H9 (cell line): ENCODE data around the gene QPRT. TPM values are rescaled to one million over a fixed set of nuclear protein-coding genes. Genes with fewer than 3 reads are reported as not detected.

Source experiments
- DNase-seq: peaks from one replicate; pipeline ENCODE4 v3.0.0-alpha.2; 2017
- H2AFZ ChIP-seq: one replicate; pipeline ENCODE4 v1.6.1; 2013; ENCODE audit warnings: mild to moderate bottlenecking, low read length, control low read depth, moderate library complexity
- H2AK5ac ChIP-seq: 2 replicates; pipeline ENCODE4 v1.6.1; 2013; ENCODE audit warnings: low read length, control low read depth, mixed read lengths; ENCODE audit not compliant: insufficient read length
- H2BK120ac ChIP-seq: one replicate; pipeline ENCODE4 v1.6.1; 2013; ENCODE audit warnings: low read depth, mild to moderate bottlenecking, low read length, control low read depth, inconsistent platforms; ENCODE audit not compliant: poor library complexity, severe bottlenecking
- H2BK12ac ChIP-seq: 2 replicates; pipeline ENCODE4 v1.6.1; 2013; ENCODE audit warnings: low read length, control low read depth, mixed read lengths, low read depth; ENCODE audit not compliant: insufficient read length
- H2BK15ac ChIP-seq: 2 replicates; pipeline ENCODE4 v1.6.1; 2013; ENCODE audit warnings: low read depth, low read length, control low read depth
- H2BK20ac ChIP-seq: one replicate; pipeline ENCODE4 v1.6.1; 2013; ENCODE audit warnings: low read depth, mild to moderate bottlenecking, low read length, control low read depth, inconsistent platforms; ENCODE audit not compliant: poor library complexity, severe bottlenecking
- H2BK5ac ChIP-seq: 2 replicates; pipeline ENCODE4 v1.6.1; 2013; ENCODE audit warnings: low read length, control low read depth, mixed read lengths; ENCODE audit not compliant: insufficient read length
- H3K14ac ChIP-seq: 2 replicates; pipeline ENCODE4 v1.6.1; 2013; ENCODE audit warnings: low read length, control low read depth; ENCODE audit not compliant: insufficient read depth
- H3K18ac ChIP-seq: 2 replicates; pipeline ENCODE4 v1.6.1; 2013; ENCODE audit warnings: low read depth, mild to moderate bottlenecking, mixed read lengths, low read length, control low read depth; ENCODE audit not compliant: insufficient read length
- H3K23ac ChIP-seq: 2 replicates; pipeline ENCODE4 v1.6.1; 2013; ENCODE audit warnings: low read length, control low read depth, mixed read lengths, low read depth; ENCODE audit not compliant: insufficient read length
- H3K23me2 ChIP-seq: 2 replicates; pipeline ENCODE4 v1.6.1; 2013; ENCODE audit warnings: low read depth, mild to moderate bottlenecking, mixed read lengths, low read length, control low read depth; ENCODE audit not compliant: insufficient read length, poor library complexity, severe bottlenecking
- H3K27ac ChIP-seq: 2 replicates; pipeline ENCODE4 v1.5.1; 2013; ENCODE audit warnings: low read length, control low read depth, mixed read lengths, low read depth; ENCODE audit not compliant: insufficient read length
- H3K27me3 ChIP-seq: 2 replicates; pipeline ENCODE4 v1.6.1; 2013; ENCODE audit warnings: low read length, control low read depth, inconsistent platforms; ENCODE audit not compliant: insufficient read depth
- H3K4ac ChIP-seq: 2 replicates; pipeline ENCODE4 v1.6.1; 2013; ENCODE audit warnings: low read depth, mild to moderate bottlenecking, control low read depth, inconsistent platforms, low read length, moderate library complexity
- H3K4me1 ChIP-seq: 2 replicates; pipeline ENCODE4 v1.6.1; 2013; ENCODE audit warnings: low read length, control low read depth, inconsistent platforms; ENCODE audit not compliant: insufficient read depth
- H3K4me2 ChIP-seq: 2 replicates; pipeline ENCODE4 v1.6.1; 2013; ENCODE audit warnings: low read length, control low read depth, mixed read lengths; ENCODE audit not compliant: insufficient read length, insufficient read depth
- H3K56ac ChIP-seq: 2 replicates; pipeline ENCODE4 v1.6.1; 2013; ENCODE audit warnings: low read depth, mild to moderate bottlenecking, mixed read lengths, low read length, control low read depth; ENCODE audit not compliant: insufficient read length
- H3K79me1 ChIP-seq: 2 replicates; pipeline ENCODE4 v1.6.1; 2013; ENCODE audit warnings: low read depth, mild to moderate bottlenecking, moderate library complexity, low read length, control low read depth, inconsistent platforms; ENCODE audit not compliant: insufficient read depth, poor library complexity, severe bottlenecking
- H3K79me2 ChIP-seq: 2 replicates; pipeline ENCODE4 v1.6.1; 2013; ENCODE audit warnings: low read length, control low read depth, inconsistent platforms; ENCODE audit not compliant: insufficient read depth
- H3K9ac ChIP-seq: 2 replicates; pipeline ENCODE4 v1.6.1; 2013; ENCODE audit warnings: low read length, control low read depth, mixed read lengths; ENCODE audit not compliant: insufficient read length; ENCODE audit errors: extremely low read depth
- H3K9me3 ChIP-seq: one replicate; pipeline ENCODE4 v1.6.1; 2013; ENCODE audit warnings: low read depth, low read length, inconsistent platforms; ENCODE audit not compliant: control insufficient read depth
- H3T11ph ChIP-seq: one replicate; pipeline ENCODE4 v1.6.1; 2013; ENCODE audit warnings: mild to moderate bottlenecking, low read length, control low read depth, inconsistent platforms
- H4K20me1 ChIP-seq: one replicate; pipeline ENCODE4 v1.6.1; 2013; ENCODE audit not compliant: control insufficient read depth, insufficient read length, insufficient read depth
- H4K5ac ChIP-seq: 2 replicates; pipeline ENCODE4 v1.6.1; 2013; ENCODE audit warnings: low read depth, mild to moderate bottlenecking, mixed read lengths, low read length, control low read depth; ENCODE audit not compliant: insufficient read length
- H4K8ac ChIP-seq: replicated peaks from 2 replicates; pipeline ENCODE4 v1.6.1; 2013; ENCODE audit warnings: low read length, control low read depth, mixed read lengths, low read depth; ENCODE audit not compliant: insufficient read length
- H4K91ac ChIP-seq: 2 replicates; pipeline ENCODE4 v1.6.1; 2013; ENCODE audit warnings: low read depth, mild to moderate bottlenecking, moderate library complexity, mixed read lengths, low read length, control low read depth; ENCODE audit not compliant: insufficient read length
- H3K27ac Mint-ChIP-seq, 3 experiments: 2 replicates in 2 of 3; 3 replicates in 1 of 3; pipeline ENCODE4 v1.8.0; 2020 to 2021; ENCODE audit warnings: mixed read lengths in 3 of 3, mild to moderate bottlenecking in 1 of 3, moderate library complexity in 1 of 3
- H3K27me3 Mint-ChIP-seq: 2 replicates; pipeline ENCODE4 v1.8.0; 2021; ENCODE audit warnings: low read depth, mild to moderate bottlenecking, moderate library complexity, mixed read lengths
- H3K36me3 Mint-ChIP-seq, 3 experiments: 2 replicates in 2 of 3; 3 replicates in 1 of 3; pipeline ENCODE4 v1.8.0; 2020 to 2021; ENCODE audit warnings: low read depth in 3 of 3, mixed read lengths in 3 of 3; ENCODE audit not compliant: insufficient read depth in 1 of 3
- H3K4me1 Mint-ChIP-seq, 2 experiments: 2 replicates each; pipeline ENCODE4 v1.8.0; 2020; ENCODE audit warnings: mixed read lengths in 2 of 2
- H3K4me3 Mint-ChIP-seq, 2 experiments: 2 replicates in 1 of 2; 3 replicates in 1 of 2; pipeline ENCODE4 v1.8.0; 2020 to 2021; ENCODE audit warnings: mild to moderate bottlenecking in 2 of 2, mixed read lengths in 2 of 2, moderate library complexity in 1 of 2
- H3K9me3 Mint-ChIP-seq, 2 experiments: 2 replicates in 1 of 2; 3 replicates in 1 of 2; pipeline ENCODE4 v1.8.0; 2020; ENCODE audit warnings: mild to moderate bottlenecking in 2 of 2, mixed read lengths in 2 of 2, moderate library complexity in 1 of 2
- CTCF ChIP-seq: fragments of 200-600 bp; sonication (generic); conservative IDR thresholded peaks from 3 replicates; pipeline ENCODE4 v1.8.0; 2021; ENCODE audit warnings: antibody characterized with exemption, mild to moderate bottlenecking
- WGBS: extraction: QIAGEN DNeasy Blood & Tissue Kit; methylation state at CpG from one replicate; pipeline ENCODE4 v1.1.7; 2013; ENCODE audit warnings: missing lambda C conversion rate, low lambda C conversion rate, mixed read lengths; ENCODE audit not compliant: insufficient read length; ENCODE audit errors: extremely low coverage; 5-methylcytosine and 5-hydroxymethylcytosine counted together
- total RNA-seq: library from RNA; stranded (reverse); gene quantifications from 2 replicates; pipeline ENCODE4 v1.2.1, GENCODE V29; 2021

QPRT gene
- total RNA-seq, 1 experiment from 2014 or later: 107 TPM

GRCh38 chr16:29664091-29664921 is 14.7 kb upstream of the QPRT start:
- no peaks in the 10 kb centered on the region; the same call in 1 of the 2 replicates for H3K27me3 ChIP-seq
- H3K4me1 ChIP-seq: peaks cover 4% of the 10 kb centered on the region; the same call in 1 of the 2 replicates
- no peaks in the 10 kb centered on the region for H3K79me1 ChIP-seq
- H4K20me1 ChIP-seq: no peaks in the 10 kb centered on the region
- H3K56ac ChIP-seq: no peak overlapping the region
- H3K23ac ChIP-seq: no peak overlapping the region
- Mint-ChIP-seq H3K9me3 (no peaks in the 10 kb centered on the region; a peak in 1 of 5 replicates), H3K27me3 (peaks cover 9% of the 10 kb centered on the region; the same call in 1 of the 2 replicates), H3K27ac (no peak overlapping the region; a peak in 1 of 7 replicates), H3K4me1 (peaks cover 33 to 42% of the 10 kb centered on the region in 2 experiments), H3K36me3 (no peaks in the 10 kb centered on the region; a peak in 1 of 7 replicates), H3K4me3 (no peak overlapping the region)
- no peak overlapping the region for H3T11ph ChIP-seq
- no peak overlapping the region for H4K91ac ChIP-seq
- H4K8ac ChIP-seq: no peak overlapping the region
- no peak overlapping the region for H3K4me2 ChIP-seq
- no peak overlapping the region for H2BK15ac ChIP-seq
- no peaks in the 10 kb centered on the region for H3K9me3 ChIP-seq
- H3K79me2 ChIP-seq: no peaks in the 10 kb centered on the region; the same call in 1 of the 2 replicates
- H2AFZ ChIP-seq: no peak overlapping the region
- WGBS: no CpG with 5 or more reads among the region's 35 CpGs
- no peak overlapping the region for H4K5ac ChIP-seq
- peaks cover 8% of the 10 kb centered on the region for H3K23me2 ChIP-seq
- H3K18ac ChIP-seq: no peak overlapping the region
- H3K27ac ChIP-seq: no peak overlapping the region
- H2BK5ac ChIP-seq: no peak overlapping the region
- H3K9ac ChIP-seq: no peak overlapping the region
- H3K14ac ChIP-seq: no peak overlapping the region; the same call in 1 of the 2 replicates
- no peak overlapping the region for H2AK5ac ChIP-seq
- no peak overlapping the region for H3K4ac ChIP-seq
- H2BK20ac ChIP-seq: no peak overlapping the region
- H2BK12ac ChIP-seq: no peak overlapping the region
- H2BK120ac ChIP-seq: no peak overlapping the region
- TF ChIP-seq CTCF: no peak
- no peak for DNase-seq
